Ascending aorta (tissue), 2 donors: ENCODE data around the gene SEMA6B. TPM values are rescaled to one million over a fixed set of nuclear protein-coding genes. Genes with fewer than 3 reads are reported as not detected.

ENCODE experiments used
- DNase-seq, 2 donors: peaks; one replicate each; pipeline ENCODE4 v3.0.0-alpha.2; 2019; ENCODE audit warnings: low spot score in 2 of 2
- H3K27ac ChIP-seq, 2 donors: fragments of 200-600 bp; sonication (generic); one replicate each; pipeline ENCODE4 v1.5.1; 2016 to 2017; ENCODE audit warnings: mild to moderate bottlenecking in 1 of 2
- H3K27me3 ChIP-seq: fragments of 200-600 bp; sonication (generic); one replicate; pipeline ENCODE4 v1.5.1; 2017
- H3K36me3 ChIP-seq, 2 donors: fragments of 200-600 bp; sonication (generic); one replicate each; pipeline ENCODE4 v1.5.1; 2016
- H3K4me1 ChIP-seq, 2 donors: fragments of 200-600 bp; sonication (generic); one replicate each; pipeline ENCODE4 v1.5.1; 2016 to 2017; ENCODE audit warnings: mild to moderate bottlenecking in 1 of 2
- H3K4me3 ChIP-seq, 2 donors: fragments of 200-600 bp; sonication (generic); one replicate each; pipeline ENCODE4 v1.5.1; 2016 to 2017; ENCODE audit warnings: mild to moderate bottlenecking in 1 of 2
- H3K9me3 ChIP-seq, 2 donors: fragments of 200-600 bp; sonication (generic); one replicate each; pipeline ENCODE4 v1.5.1; 2016
- intact Hi-C: fragments of 100-400 bp; cut with DNase I; formaldehyde crosslinking; loops from one replicate; pipeline ENCODE4 v1.15.1; 2023
- total RNA-seq: library from RNA; depleted of rRNA; stranded (reverse); fragments of >200 nt; gene quantifications from one replicate; pipeline ENCODE4 v1.1.0, GENCODE V29; 2016
- TF ChIP-seq, protein P1 (sequence below), 3 experiments: fragments of 200-600 bp in 2 of 3; fragments of 450-650 bp in 1 of 3; sonication (generic) in 2 of 3; IDR thresholded peaks; one replicate each; pipeline ENCODE4 v1.5.1; 2016 to 2019; ENCODE audit warnings: antibody characterized with exemption in 3 of 3, mild to moderate bottlenecking in 1 of 3, moderate library complexity in 1 of 3

The SEMA6B gene
- total RNA-seq, 1 donor from 2014 or later: 80.6 TPM

DNA sequence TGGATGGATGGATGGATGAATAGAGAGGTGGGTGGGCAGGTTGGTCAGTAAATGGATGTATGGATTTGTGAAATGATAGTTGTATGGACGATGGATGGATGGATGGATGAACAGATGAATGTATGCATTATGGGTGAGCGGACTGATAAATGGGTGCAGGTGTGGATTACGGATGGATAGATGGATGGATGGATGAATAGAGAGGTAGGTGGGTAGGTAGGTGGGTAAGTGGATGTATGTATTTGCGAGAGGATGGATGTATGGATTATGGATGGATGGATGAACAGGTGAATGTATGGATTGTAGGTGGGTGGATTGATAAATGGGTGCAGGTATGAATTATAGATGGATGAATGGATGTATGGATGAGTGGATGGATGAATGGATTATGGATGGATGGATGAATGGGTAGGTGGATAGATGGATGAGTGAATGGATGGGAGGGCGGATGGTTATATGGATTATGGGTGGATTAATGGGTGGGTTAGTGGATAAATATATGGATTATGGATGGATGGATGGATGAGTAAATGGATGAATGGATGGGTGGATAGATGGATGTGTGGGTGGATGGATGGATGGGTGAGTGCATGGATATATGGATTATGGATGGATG lies 42.8 kb upstream of the SEMA6B start:
- H3K4me3 ChIP-seq: no peak overlapping the region
- H3K27me3 ChIP-seq: peaks cover 12% of the 10 kb centered on the region
- H3K9me3 ChIP-seq: no peaks in the 10 kb centered on the region
- H3K27ac ChIP-seq: no peak overlapping the region
- no peaks in the 10 kb centered on the region for H3K4me1 ChIP-seq
- no peaks in the 10 kb centered on the region for H3K36me3 ChIP-seq
- no peak for DNase-seq
- TF ChIP-seq, protein P1, sequence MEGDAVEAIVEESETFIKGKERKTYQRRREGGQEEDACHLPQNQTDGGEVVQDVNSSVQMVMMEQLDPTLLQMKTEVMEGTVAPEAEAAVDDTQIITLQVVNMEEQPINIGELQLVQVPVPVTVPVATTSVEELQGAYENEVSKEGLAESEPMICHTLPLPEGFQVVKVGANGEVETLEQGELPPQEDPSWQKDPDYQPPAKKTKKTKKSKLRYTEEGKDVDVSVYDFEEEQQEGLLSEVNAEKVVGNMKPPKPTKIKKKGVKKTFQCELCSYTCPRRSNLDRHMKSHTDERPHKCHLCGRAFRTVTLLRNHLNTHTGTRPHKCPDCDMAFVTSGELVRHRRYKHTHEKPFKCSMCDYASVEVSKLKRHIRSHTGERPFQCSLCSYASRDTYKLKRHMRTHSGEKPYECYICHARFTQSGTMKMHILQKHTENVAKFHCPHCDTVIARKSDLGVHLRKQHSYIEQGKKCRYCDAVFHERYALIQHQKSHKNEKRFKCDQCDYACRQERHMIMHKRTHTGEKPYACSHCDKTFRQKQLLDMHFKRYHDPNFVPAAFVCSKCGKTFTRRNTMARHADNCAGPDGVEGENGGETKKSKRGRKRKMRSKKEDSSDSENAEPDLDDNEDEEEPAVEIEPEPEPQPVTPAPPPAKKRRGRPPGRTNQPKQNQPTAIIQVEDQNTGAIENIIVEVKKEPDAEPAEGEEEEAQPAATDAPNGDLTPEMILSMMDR (IDR thresholded peaks at IDR 0.05): no peak
- intact Hi-C loops: no loop called here

DNA sequence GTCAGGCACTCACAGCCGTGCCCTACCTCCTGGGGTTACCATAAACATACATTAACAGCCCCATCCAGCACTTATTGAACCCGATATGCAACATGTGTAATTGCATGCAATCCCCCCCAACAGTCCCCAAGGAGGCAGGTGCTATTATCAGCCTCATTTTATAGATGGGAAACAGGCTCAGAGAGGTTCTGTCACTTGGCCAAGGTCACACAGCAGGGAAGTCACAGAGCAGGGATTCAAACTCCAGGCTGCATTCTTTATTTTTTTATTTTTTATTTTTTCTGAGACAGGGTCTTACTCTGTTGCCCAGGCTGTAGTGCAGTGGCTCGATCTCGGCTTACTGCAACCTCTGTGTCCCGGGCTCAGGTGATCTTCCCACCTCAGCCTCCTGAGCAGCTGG lies 41.4 kb upstream of the SEMA6B start:
- Histone ChIP-seq H3K27ac (no peak overlapping the region), H3K4me3 (no peak overlapping the region), H3K27me3 (peaks cover 10% of the 10 kb centered on the region), H3K36me3 (no peaks in the 10 kb centered on the region), H3K4me1 (no peaks in the 10 kb centered on the region), H3K9me3 (no peaks in the 10 kb centered on the region)
- DNase-seq: no peak
- intact Hi-C loops: no loop called here
- TF ChIP-seq, protein P1 (IDR thresholded peaks at IDR 0.05): no peak

DNA sequence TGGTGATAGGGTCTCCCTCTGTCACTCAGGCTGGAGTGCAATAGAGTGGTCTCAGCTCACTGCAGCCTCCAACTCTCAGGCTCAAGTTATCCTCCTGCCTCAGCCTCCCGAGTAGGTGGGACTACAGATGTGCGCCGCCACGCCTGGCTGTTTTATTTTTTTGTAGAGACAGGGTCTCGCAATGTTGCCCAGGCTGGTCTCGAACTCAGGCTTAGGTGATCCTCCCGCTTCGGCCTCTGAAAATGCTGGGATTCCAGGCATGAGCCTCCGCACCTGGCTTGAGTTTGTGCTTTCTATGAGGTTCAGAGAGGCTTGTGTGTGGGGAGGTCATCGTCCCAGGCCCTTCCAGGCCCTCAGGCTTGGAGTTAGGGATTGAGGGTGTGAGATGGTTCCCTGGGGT lies 40.6 kb upstream of the SEMA6B start:
- no peaks in the 10 kb centered on the region for H3K9me3 ChIP-seq
- no peak overlapping the region for H3K27ac ChIP-seq
- DNase-seq: no peak
- TF ChIP-seq, protein P1 (IDR thresholded peaks at IDR 0.05): no peak
- no peaks in the 10 kb centered on the region for H3K4me1 ChIP-seq
- H3K36me3 ChIP-seq: no peaks in the 10 kb centered on the region
- intact Hi-C loops: no loop called here
- H3K4me3 ChIP-seq: no peak overlapping the region
- H3K27me3 ChIP-seq: peaks cover 10% of the 10 kb centered on the region

- TF ChIP-seq, protein P1 (IDR thresholded peaks at IDR 0.05): no peak
- Histone ChIP-seq H3K27ac (no peak overlapping the region), H3K4me1 (no peaks in the 10 kb centered on the region), H3K9me3 (no peaks in the 10 kb centered on the region), H3K4me3 (no peak overlapping the region), H3K36me3 (no peaks in the 10 kb centered on the region), H3K27me3 (peaks cover 10% of the 10 kb centered on the region)
- intact Hi-C loops: no loop called here
- no peak for DNase-seq
Measured at GRCh38 chr19:4598712-4599111, 39.2 kb upstream of the SEMA6B start.

- DNase-seq: no peak
- H3K27ac ChIP-seq: no peak overlapping the region
- H3K36me3 ChIP-seq: no peaks in the 10 kb centered on the region
- no peaks in the 10 kb centered on the region for H3K4me1 ChIP-seq
- TF ChIP-seq, protein P1 (IDR thresholded peaks at IDR 0.05): no peak
- no peaks in the 10 kb centered on the region for H3K9me3 ChIP-seq
- no peak overlapping the region for H3K4me3 ChIP-seq
- intact Hi-C loops: no loop called here
- H3K27me3 ChIP-seq: peaks cover 10% of the 10 kb centered on the region
Measured at GRCh38 chr19:4597975-4598671, 38.6 kb upstream of the SEMA6B start.
